Measurements from ENCODE around the gene MAP2K3.

DNA sequence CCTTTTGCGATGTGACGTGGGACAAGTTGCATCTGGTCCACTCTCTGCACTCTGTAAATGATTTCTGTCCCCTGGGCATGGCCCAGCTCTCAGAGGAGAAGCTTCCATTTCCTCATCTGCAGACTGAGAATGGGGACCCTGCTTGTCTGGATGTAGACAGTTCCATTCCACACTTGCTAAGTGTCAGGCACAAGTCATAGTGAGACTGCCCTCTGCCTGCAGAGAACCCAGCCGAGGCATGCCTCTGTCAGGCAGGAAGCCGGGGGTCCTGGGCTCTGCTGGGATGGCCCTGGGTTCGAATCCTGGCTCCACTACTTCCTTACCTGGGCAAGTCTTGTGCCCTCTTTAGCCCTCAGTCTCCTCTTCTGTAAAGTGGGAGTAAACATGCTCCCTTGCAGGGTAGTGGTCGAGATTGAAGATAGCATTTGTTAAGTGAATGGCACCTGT is 4.1 kb downstream of the MAP2K3 start:
- TF ChIP-seq EZH2 (IDR thresholded peaks at IDR 0.05; ENCODE audit: low read depth, low read length, severe bottlenecking) (no peak), CTCF (IDR thresholded peaks at IDR 0.05; ENCODE audit: control extremely low read depth in 1 of 3, insufficient read depth in 1 of 3, low read depth in 1 of 3, low read length in 3 of 3) (peak in 1 of 3 experiments; percentile 3; a peak in 1 of 4 replicates)
